HCT116 (cell line): ENCODE measurements around the gene SPDEF.

Experiments
- CEBPB ChIP-seq: IDR thresholded peaks from 2 replicates; pipeline ENCODE4 v1.6.1; 2012; ENCODE audit warnings: low read depth
- EGR1 ChIP-seq: IDR thresholded peaks from 2 replicates; pipeline ENCODE4 v1.6.1; 2012; ENCODE audit warnings: low read depth
- ELF1 ChIP-seq: IDR thresholded peaks from 2 replicates; pipeline ENCODE4 v1.6.1; 2012; ENCODE audit warnings: low read depth, borderline replicate concordance
- EZH2 ChIP-seq: fragments of 200-600 bp; sonication (generic); IDR thresholded peaks from 2 replicates; pipeline ENCODE4 v1.6.1; 2017; ENCODE audit warnings: antibody characterized with exemption, mixed run types
- EZH2phosphoT487 ChIP-seq: fragments of 200-600 bp; IDR thresholded peaks from 2 replicates; pipeline ENCODE4 v1.6.1; 2018; ENCODE audit warnings: antibody characterized with exemption, borderline replicate concordance
- POLR2A ChIP-seq: IDR thresholded peaks from 2 replicates; pipeline ENCODE4 v1.7.0; 2011; ENCODE audit warnings: borderline replicate concordance; ENCODE audit not compliant: insufficient read depth, insufficient read length; ENCODE audit errors: extremely low read depth
- RAD21 ChIP-seq: IDR thresholded peaks from 2 replicates; pipeline ENCODE4 v1.6.1; 2012; ENCODE audit warnings: low read depth, mild to moderate bottlenecking
- SP1 ChIP-seq: IDR thresholded peaks from 2 replicates; pipeline ENCODE4 v1.6.1; 2012; ENCODE audit warnings: low read depth
- TCF7L2 ChIP-seq: IDR thresholded peaks from 2 replicates; pipeline ENCODE4 v1.7.0; 2011; ENCODE audit warnings: borderline replicate concordance, inconsistent platforms; ENCODE audit not compliant: insufficient read depth, insufficient read length; ENCODE audit errors: extremely low read depth
- TF ChIP-seq, protein P1 (sequence below), 3 experiments: fragments of 200-600 bp in 1 of 3; sonication (generic) in 1 of 3; IDR thresholded peaks in 2 of 3; conservative IDR thresholded peaks in 1 of 3; 2 replicates each; pipeline ENCODE4 v1.5.1; 2012 to 2017; ENCODE audit warnings: low read depth in 2 of 3, low read length in 2 of 3, antibody characterized with exemption in 1 of 3, borderline replicate concordance in 1 of 3, control low read depth in 1 of 3, mild to moderate bottlenecking in 1 of 3, mixed read lengths in 1 of 3, mixed run types in 1 of 3, moderate library complexity in 1 of 3; ENCODE audit not compliant: insufficient read depth in 1 of 3

DNA sequence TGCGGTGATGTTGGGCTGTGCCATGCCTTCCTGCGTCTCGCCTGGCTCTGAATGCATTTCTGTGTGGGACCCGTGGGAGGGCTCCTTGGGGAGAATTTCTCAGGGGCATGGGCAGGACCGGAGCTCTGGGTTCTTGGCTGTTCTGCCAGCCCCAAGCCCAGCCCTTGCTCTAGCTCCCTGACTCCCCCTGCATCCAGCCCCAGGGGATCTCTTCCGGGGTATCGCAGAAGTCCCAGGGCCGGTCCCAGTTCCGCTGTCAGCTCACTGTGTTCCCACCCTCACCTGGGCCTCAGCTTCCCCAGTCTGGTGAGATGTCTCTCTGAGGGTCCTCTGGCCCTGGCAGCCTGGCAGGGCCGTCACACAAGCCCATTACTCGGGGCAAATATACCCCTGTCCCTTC, 20.5 kb downstream of the SPDEF start:
- TF ChIP-seq POLR2A: no peak
- TF ChIP-seq, protein P1, sequence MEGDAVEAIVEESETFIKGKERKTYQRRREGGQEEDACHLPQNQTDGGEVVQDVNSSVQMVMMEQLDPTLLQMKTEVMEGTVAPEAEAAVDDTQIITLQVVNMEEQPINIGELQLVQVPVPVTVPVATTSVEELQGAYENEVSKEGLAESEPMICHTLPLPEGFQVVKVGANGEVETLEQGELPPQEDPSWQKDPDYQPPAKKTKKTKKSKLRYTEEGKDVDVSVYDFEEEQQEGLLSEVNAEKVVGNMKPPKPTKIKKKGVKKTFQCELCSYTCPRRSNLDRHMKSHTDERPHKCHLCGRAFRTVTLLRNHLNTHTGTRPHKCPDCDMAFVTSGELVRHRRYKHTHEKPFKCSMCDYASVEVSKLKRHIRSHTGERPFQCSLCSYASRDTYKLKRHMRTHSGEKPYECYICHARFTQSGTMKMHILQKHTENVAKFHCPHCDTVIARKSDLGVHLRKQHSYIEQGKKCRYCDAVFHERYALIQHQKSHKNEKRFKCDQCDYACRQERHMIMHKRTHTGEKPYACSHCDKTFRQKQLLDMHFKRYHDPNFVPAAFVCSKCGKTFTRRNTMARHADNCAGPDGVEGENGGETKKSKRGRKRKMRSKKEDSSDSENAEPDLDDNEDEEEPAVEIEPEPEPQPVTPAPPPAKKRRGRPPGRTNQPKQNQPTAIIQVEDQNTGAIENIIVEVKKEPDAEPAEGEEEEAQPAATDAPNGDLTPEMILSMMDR (IDR thresholded peaks at IDR 0.05 in 2 of 3, conservative IDR thresholded peaks at IDR 0.05 in 1 of 3; ENCODE audit: borderline replicate concordance in 1 of 3, insufficient read depth in 1 of 3, low read depth in 2 of 3, low read length in 2 of 3): no peak
- no peak for TF ChIP-seq EZH2phosphoT487
- TF ChIP-seq TCF7L2: no peak
- no peak for TF ChIP-seq EZH2
- TF ChIP-seq ELF1: no peak
- no peak for TF ChIP-seq CEBPB
- TF ChIP-seq EGR1: no peak
- TF ChIP-seq RAD21: no peak
- TF ChIP-seq SP1: no peak
